K562 (cell line): ENCODE results near the gene MALRD1. TPM values are rescaled to one million over a fixed set of nuclear protein-coding genes. Genes with fewer than 3 reads are reported as not detected.

Experiments used
- BCLAF1 ChIP-seq, 2 experiments: fragments of 450-650 bp in 1 of 2; IDR thresholded peaks; 2 replicates each; pipeline ENCODE4 v1.6.1; 2011 to 2017; ENCODE audit warnings: low read depth in 2 of 2, antibody characterized with exemption in 1 of 2, borderline replicate concordance in 1 of 2, low read length in 1 of 2, mild to moderate bottlenecking in 1 of 2, mixed read lengths in 1 of 2; ENCODE audit not compliant: control insufficient read depth in 1 of 2
- CBX5 ChIP-seq: IDR thresholded peaks from 2 replicates; pipeline ENCODE4 v1.6.1; 2014; ENCODE audit warnings: low read depth, borderline replicate concordance
- NR4A1 ChIP-seq, 2 experiments: fragments of 250-450 bp in 1 of 2; fragments of 450-650 bp in 1 of 2; sonication (Bioruptor Pico) in 1 of 2; IDR thresholded peaks; 2 replicates each; pipeline versions ENCODE4 v1.4.0 to v1.6.1; 2016 to 2020; ENCODE audit warnings: mild to moderate bottlenecking in 2 of 2, missing compliant biosample characterization in 1 of 2, missing genetic modification characterization in 1 of 2, moderate library complexity in 1 of 2
- PCBP2 ChIP-seq: fragments of 200-400 bp; formaldehyde crosslinking; IDR thresholded peaks from 2 replicates; pipeline ENCODE4 v1.6.1; 2018; ENCODE audit warnings: low read length, low read depth, mild to moderate bottlenecking, moderate library complexity; ENCODE audit not compliant: poor library complexity, severe bottlenecking
- SRF ChIP-seq, 2 experiments: fragments of 250-450, 450-650 bp in 1 of 2; sonication (Bioruptor Pico) in 1 of 2; sonication (generic) in 1 of 2; formaldehyde crosslinking; IDR thresholded peaks; 2 replicates each; pipeline versions ENCODE4 v1.5.0 to v1.5.1; 2020 to 2022; ENCODE audit warnings: mild to moderate bottlenecking in 1 of 2, missing genetic modification reagents in 1 of 2
- ZKSCAN1 ChIP-seq: fragments of 150-350 bp; IDR thresholded peaks from 2 replicates; pipeline ENCODE4 v1.6.1; 2016; ENCODE audit warnings: low read depth, low read length
- ZNF592 ChIP-seq: fragments of 450-650 bp; IDR thresholded peaks from 2 replicates; pipeline ENCODE4 v1.6.1; 2017; ENCODE audit warnings: antibody characterized with exemption, mild to moderate bottlenecking
- ZNF778 ChIP-seq: fragments of 450-650 bp; formaldehyde crosslinking; IDR thresholded peaks from 2 replicates; pipeline ENCODE4 v1.4.0; 2020; ENCODE audit warnings: mild to moderate bottlenecking, moderate library complexity
- polyA plus RNA-seq, 8 experiments: library from polyadenylated mRNA; depleted of rRNA in 4 of 8; stranded (reverse) in 5 of 8; unstranded in 3 of 8; fragments of >200 nt; fragmentation: Nextera tagmentation in 2 of 8; fragmentation: Illumina TruSeq in 1 of 8; extraction: Ambion mirVana in 2 of 8; extraction: Trizol in 1 of 8; gene quantifications; 2 replicates each; pipeline versions ENCODE4 v1.2.1 to v1.2.3, GENCODE V29; 2011 to 2014; ENCODE audit warnings: inconsistent platforms in 1 of 8, missing spikeins in 1 of 8
- total RNA-seq, 7 experiments: library from RNA; depleted of rRNA in 6 of 7; stranded (reverse); fragments of >200 nt in 6 of 7; fragmentation: Illumina TruSeq in 2 of 7; extraction: Trizol in 2 of 7; gene quantifications; 2 replicates each; pipeline versions ENCODE4 v1.2.1 to v1.2.3, GENCODE V29; 2011 to 2021; ENCODE audit warnings: low replicate concordance in 1 of 7

The MALRD1 gene
- total and polyA plus RNA-seq, 9 of the 15 experiments (the other 6 are each of a cell fraction or from before 2014, with no cell fraction given), result not detected

GRCh38 chr10:19549503-19549902, 500.9 kb downstream of the MALRD1 start (continued):
- no peak for TF ChIP-seq BCLAF1 (IDR thresholded peaks at IDR 0.05; ENCODE audit: borderline replicate concordance in 1 of 2, control insufficient read depth in 1 of 2, low read depth in 2 of 2, low read length in 1 of 2)
- no peak for TF ChIP-seq ZNF778 (CRISPR knock-in tag)
- TF ChIP-seq SRF (CRISPR knock-in tag; IDR thresholded peaks at IDR 0.05), result no peak
- no peak for TF ChIP-seq ZNF592
- TF ChIP-seq CBX5, result no peak
- TF ChIP-seq NR4A1 (CRISPR knock-in tag; IDR thresholded peaks at IDR 0.05), result no peak
- no peak for TF ChIP-seq NR4A1 (tag; IDR thresholded peaks at IDR 0.05)
- TF ChIP-seq PCBP2, result no peak
- TF ChIP-seq ZKSCAN1, result no peak
